Vagina (tissue), 2 donors: Measurements from ENCODE around the gene CEACAM3. TPM values are rescaled to one million over a fixed set of nuclear protein-coding genes. Genes with fewer than 3 reads are reported as not detected.

Experiments used
- DNase-seq, 2 donors: peaks; one replicate each; pipeline ENCODE4 v3.0.0-alpha.2; 2017; ENCODE audit errors: extremely low spot score in 2 of 2
- H3K27ac ChIP-seq: fragments of 200-600 bp; sonication (generic); one replicate; pipeline ENCODE4 v1.5.1; 2019
- H3K27me3 ChIP-seq: fragments of 200-600 bp; sonication (generic); one replicate; pipeline ENCODE4 v1.5.1; 2019
- H3K36me3 ChIP-seq, 2 donors: fragments of 200-600 bp; sonication (generic); one replicate each; pipeline ENCODE4 v1.5.1; 2017 to 2019
- H3K4me1 ChIP-seq: fragments of 200-600 bp; sonication (generic); one replicate; pipeline ENCODE4 v1.5.1; 2019
- H3K4me3 ChIP-seq, 2 donors: fragments of 200-600 bp; sonication (generic); 1 replicate in 1 of 2; 2 replicates in 1 of 2; pipeline ENCODE4 v1.5.1; 2016 to 2019
- H3K9me3 ChIP-seq: fragments of 200-600 bp; sonication (generic); one replicate; pipeline ENCODE4 v1.5.1; 2019
- POLR2A ChIP-seq, 2 donors: fragments of 450-650 bp; IDR thresholded peaks; one replicate each; pipeline ENCODE4 v1.6.1; 2017; ENCODE audit warnings: antibody characterized with exemption in 2 of 2, mild to moderate bottlenecking in 2 of 2, moderate library complexity in 2 of 2
- POLR2AphosphoS5 ChIP-seq, 2 donors: sonication (generic); formaldehyde crosslinking; IDR thresholded peaks; one replicate each; pipeline ENCODE4 v1.9.0; 2017; ENCODE audit warnings: antibody characterized with exemption in 2 of 2, mild to moderate bottlenecking in 2 of 2, low read depth in 1 of 2; ENCODE audit not compliant: insufficient read depth in 1 of 2
- intact Hi-C: fragments of 100-400 bp; cut with DNase I; formaldehyde crosslinking; loops from one replicate; pipeline ENCODE4 v1.15.1; 2023
- total RNA-seq: library from RNA; depleted of rRNA; stranded (reverse); fragments of >200 nt; gene quantifications from one replicate; pipeline ENCODE4 v1.2.3, GENCODE V29; 2016
- TF ChIP-seq, protein P1 (sequence below), 3 experiments: fragments of 450-650 bp in 2 of 3; fragments of 200-600 bp in 1 of 3; sonication (generic) in 1 of 3; IDR thresholded peaks; one replicate each; pipeline ENCODE4 v1.5.1; 2017 to 2019; ENCODE audit warnings: antibody characterized with exemption in 3 of 3, mild to moderate bottlenecking in 2 of 3, moderate library complexity in 2 of 3

Gene CEACAM3
- total RNA-seq, 1 donor from 2014 or later, result not detected

DNA sequence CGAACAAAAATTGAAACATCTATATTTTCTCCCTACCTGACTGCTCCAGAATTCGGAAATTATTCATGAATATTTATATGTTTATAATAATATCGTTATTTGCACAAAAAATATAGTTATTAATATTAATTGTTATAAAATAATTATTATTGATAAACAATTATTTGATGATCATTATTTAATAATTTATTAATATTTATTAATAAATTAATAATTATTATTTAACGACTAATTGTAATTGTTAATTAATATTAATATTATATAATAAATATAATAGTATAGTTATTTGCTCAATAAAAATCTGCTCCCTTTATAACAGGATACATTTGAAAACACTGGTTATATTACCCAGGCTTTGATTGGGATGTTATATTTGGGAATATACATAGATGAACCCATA is 26.8 kb upstream of the CEACAM3 start:
- Histone ChIP-seq H3K4me1 (no peaks in the 10 kb centered on the region), H3K36me3 (no peaks in the 10 kb centered on the region), H3K27me3 (no peaks in the 10 kb centered on the region), H3K9me3 (no peaks in the 10 kb centered on the region), H3K4me3 (no peak overlapping the region), H3K27ac (no peak overlapping the region)
- DNase-seq, result no peak
- TF ChIP-seq, protein P1, sequence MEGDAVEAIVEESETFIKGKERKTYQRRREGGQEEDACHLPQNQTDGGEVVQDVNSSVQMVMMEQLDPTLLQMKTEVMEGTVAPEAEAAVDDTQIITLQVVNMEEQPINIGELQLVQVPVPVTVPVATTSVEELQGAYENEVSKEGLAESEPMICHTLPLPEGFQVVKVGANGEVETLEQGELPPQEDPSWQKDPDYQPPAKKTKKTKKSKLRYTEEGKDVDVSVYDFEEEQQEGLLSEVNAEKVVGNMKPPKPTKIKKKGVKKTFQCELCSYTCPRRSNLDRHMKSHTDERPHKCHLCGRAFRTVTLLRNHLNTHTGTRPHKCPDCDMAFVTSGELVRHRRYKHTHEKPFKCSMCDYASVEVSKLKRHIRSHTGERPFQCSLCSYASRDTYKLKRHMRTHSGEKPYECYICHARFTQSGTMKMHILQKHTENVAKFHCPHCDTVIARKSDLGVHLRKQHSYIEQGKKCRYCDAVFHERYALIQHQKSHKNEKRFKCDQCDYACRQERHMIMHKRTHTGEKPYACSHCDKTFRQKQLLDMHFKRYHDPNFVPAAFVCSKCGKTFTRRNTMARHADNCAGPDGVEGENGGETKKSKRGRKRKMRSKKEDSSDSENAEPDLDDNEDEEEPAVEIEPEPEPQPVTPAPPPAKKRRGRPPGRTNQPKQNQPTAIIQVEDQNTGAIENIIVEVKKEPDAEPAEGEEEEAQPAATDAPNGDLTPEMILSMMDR (IDR thresholded peaks at IDR 0.05), result no peak
- TF ChIP-seq POLR2A (IDR thresholded peaks at IDR 0.05), result no peak
- no peak for TF ChIP-seq POLR2AphosphoS5 (IDR thresholded peaks at IDR 0.05; ENCODE audit: insufficient read depth in 1 of 2, low read depth in 1 of 2)
- intact Hi-C loops, result no loop called here

DNA sequence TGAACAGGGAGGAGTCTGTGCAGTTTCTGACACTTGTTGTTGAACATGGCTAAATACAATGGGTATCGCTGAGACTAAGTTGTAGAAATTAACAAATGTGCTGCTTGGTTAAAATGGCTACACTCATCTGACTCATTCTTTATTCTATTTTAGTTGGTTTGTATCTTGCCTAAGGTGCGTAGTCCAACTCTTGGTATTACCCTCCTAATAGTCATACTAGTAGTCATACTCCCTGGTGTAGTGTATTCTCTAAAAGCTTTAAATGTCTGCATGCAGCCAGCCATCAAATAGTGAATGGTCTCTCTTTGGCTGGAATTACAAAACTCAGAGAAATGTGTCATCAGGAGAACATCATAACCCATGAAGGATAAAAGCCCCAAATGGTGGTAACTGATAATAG is 25.0 kb upstream of the CEACAM3 start:
- H3K4me3 ChIP-seq, result no peak overlapping the region
- no peak for DNase-seq
- no peaks in the 10 kb centered on the region for H3K9me3 ChIP-seq
- intact Hi-C loops, result no loop called here
- H3K27ac ChIP-seq, result no peak overlapping the region
- TF ChIP-seq POLR2A (IDR thresholded peaks at IDR 0.05) (no peak), POLR2AphosphoS5 (IDR thresholded peaks at IDR 0.05; ENCODE audit: insufficient read depth in 1 of 2, low read depth in 1 of 2) (no peak)
- TF ChIP-seq, protein P1 (IDR thresholded peaks at IDR 0.05), result no peak
- no peaks in the 10 kb centered on the region for H3K27me3 ChIP-seq
- H3K4me1 ChIP-seq, result no peaks in the 10 kb centered on the region
- H3K36me3 ChIP-seq, result no peaks in the 10 kb centered on the region

DNA sequence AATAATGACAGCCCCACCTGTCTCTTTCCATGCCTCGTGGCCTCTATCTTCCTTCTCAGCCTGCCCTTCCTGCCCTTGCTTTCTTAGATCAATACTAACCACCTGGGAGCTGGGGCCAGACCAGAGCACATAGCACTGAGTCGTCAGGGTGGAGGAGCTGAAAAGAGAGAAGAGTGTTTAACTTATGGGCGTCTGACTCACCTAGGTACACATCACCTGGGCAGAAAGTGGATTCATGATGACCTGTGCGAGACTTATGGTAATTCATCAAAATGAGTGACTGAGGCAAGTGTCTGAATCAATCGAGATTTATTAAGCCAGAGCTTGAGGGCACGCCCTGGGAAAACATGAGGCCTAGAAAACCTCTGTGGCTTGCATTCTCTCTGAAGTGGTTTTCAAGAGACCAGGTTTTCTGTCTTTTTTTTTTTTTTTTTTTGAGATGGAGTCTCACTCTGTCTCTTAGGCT is 21.8 kb upstream of the CEACAM3 start:
- Histone ChIP-seq H3K4me1 (no peaks in the 10 kb centered on the region), H3K9me3 (no peaks in the 10 kb centered on the region), H3K27me3 (no peaks in the 10 kb centered on the region), H3K27ac (no peak overlapping the region), H3K36me3 (no peaks in the 10 kb centered on the region), H3K4me3 (no peak overlapping the region)
- TF ChIP-seq POLR2A (IDR thresholded peaks at IDR 0.05), result no peak
- peak in 1 of 2 donors; percentile 46 for TF ChIP-seq POLR2AphosphoS5 (IDR thresholded peaks at IDR 0.05; ENCODE audit: insufficient read depth in 1 of 2, low read depth in 1 of 2)
- TF ChIP-seq, protein P1 (IDR thresholded peaks at IDR 0.05), result no peak
- no peak for DNase-seq
- intact Hi-C loops, result no loop called here

DNA sequence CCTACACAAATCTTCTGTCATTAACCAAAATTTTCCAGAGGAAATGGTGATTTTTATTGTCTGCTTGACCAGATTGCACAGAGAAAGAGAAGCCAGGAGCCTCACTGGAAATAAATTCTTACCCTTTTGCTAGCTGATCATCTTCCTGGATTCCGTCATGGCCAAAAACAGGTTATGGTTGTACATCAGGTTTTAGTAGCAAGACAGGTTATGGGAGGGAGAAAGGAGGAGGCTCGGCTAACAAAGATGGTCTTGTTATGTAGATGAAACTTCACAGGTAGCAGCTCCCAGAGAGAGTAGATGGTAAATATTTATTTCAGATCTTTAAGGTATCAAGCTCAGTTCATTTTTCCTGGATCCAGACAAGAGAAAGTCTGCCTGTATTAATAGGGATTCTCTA is 19.7 kb upstream of the CEACAM3 start:
- no peak for DNase-seq
- Histone ChIP-seq H3K27ac (no peak overlapping the region), H3K4me1 (no peaks in the 10 kb centered on the region), H3K36me3 (no peaks in the 10 kb centered on the region), H3K9me3 (no peaks in the 10 kb centered on the region), H3K27me3 (no peaks in the 10 kb centered on the region), H3K4me3 (no peak overlapping the region)
- intact Hi-C loops, result no loop called here
- TF ChIP-seq, protein P1 (IDR thresholded peaks at IDR 0.05), result no peak
- TF ChIP-seq POLR2AphosphoS5 (IDR thresholded peaks at IDR 0.05; ENCODE audit: insufficient read depth in 1 of 2, low read depth in 1 of 2), result no peak
- TF ChIP-seq POLR2A (IDR thresholded peaks at IDR 0.05), result no peak

DNA sequence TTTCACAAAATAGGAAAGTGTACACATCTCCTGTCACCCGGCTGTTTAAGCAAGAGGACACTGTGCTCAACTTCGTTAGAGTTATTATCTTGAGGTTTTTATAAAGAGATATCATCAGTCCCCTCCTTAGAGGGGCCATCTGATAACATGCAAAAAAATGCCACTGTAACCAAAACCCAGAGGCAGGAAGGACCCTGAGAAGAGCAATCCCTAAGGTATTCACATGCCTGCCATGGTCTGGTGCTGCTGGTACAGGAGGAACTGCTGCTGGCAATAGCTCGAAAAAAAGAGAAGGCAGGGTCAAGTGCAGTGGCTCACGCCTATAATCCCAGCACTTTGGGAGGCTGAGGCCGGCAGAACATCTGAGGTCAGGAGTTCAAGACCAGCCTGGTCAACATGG is 12.8 kb upstream of the CEACAM3 start:
- intact Hi-C loops, result no loop called here
- H3K27me3 ChIP-seq, result no peaks in the 10 kb centered on the region
- DNase-seq, result no peak
- H3K36me3 ChIP-seq, result no peaks in the 10 kb centered on the region
- H3K27ac ChIP-seq, result no peak overlapping the region
- no peak overlapping the region for H3K4me3 ChIP-seq
- H3K9me3 ChIP-seq, result no peaks in the 10 kb centered on the region
- TF ChIP-seq, protein P1 (IDR thresholded peaks at IDR 0.05), result no peak
- no peaks in the 10 kb centered on the region for H3K4me1 ChIP-seq
